Measurements from ENCODE around the gene TTC7B.

DNA sequence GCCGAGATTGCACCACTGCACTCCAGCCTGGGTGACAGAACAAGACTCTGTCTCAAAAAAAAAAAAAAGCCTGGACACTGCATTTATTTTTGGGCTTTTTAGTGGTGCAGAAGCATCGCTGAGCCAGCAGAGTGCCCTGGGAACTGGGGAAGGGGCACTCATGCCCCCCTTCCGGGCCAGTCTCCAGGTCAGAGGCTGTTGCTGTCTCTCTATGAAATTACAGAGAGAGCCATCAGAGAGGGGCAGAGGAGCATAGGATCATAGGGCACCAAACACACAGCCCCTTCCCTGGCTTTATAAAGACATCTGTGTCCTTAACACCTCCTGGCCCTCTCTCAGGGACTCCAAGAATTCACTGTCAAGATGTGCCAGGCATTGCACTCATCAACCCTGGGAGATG lies 223.6 kb downstream of the TTC7B start:
- TF ChIP-seq, protein P1, sequence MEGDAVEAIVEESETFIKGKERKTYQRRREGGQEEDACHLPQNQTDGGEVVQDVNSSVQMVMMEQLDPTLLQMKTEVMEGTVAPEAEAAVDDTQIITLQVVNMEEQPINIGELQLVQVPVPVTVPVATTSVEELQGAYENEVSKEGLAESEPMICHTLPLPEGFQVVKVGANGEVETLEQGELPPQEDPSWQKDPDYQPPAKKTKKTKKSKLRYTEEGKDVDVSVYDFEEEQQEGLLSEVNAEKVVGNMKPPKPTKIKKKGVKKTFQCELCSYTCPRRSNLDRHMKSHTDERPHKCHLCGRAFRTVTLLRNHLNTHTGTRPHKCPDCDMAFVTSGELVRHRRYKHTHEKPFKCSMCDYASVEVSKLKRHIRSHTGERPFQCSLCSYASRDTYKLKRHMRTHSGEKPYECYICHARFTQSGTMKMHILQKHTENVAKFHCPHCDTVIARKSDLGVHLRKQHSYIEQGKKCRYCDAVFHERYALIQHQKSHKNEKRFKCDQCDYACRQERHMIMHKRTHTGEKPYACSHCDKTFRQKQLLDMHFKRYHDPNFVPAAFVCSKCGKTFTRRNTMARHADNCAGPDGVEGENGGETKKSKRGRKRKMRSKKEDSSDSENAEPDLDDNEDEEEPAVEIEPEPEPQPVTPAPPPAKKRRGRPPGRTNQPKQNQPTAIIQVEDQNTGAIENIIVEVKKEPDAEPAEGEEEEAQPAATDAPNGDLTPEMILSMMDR (IDR thresholded peaks at IDR 0.05): no peak
- TF ChIP-seq EZH2 (IDR thresholded peaks at IDR 0.05; ENCODE audit: borderline replicate concordance, insufficient read depth, low read depth, low read length, poor library complexity, severe bottlenecking): no peak
